ENCODE results near the gene GANC. TPM values are rescaled to one million over a fixed set of nuclear protein-coding genes. Genes with fewer than 3 reads are reported as not detected.

GANC gene
- total RNA-seq, 6 experiments from 2014 or later, result 23.7 to 30.8 (median 29.5) TPM

- H3K36me3 Mint-ChIP-seq (ENCODE audit: low read depth), result no peaks in the 10 kb centered on the region
These were observed 119.5 kb downstream of the GANC start for GRCh38 chr15:42392309-42393024.

GRCh38 chr15:42394106-42394505 is 121.1 kb downstream of the GANC start:
- Mint-ChIP-seq H3K9me3 (no peaks in the 10 kb centered on the region), H3K36me3 (ENCODE audit: low read depth) (no peaks in the 10 kb centered on the region), H3K27ac (no peak overlapping the region), H3K4me1 (ENCODE audit: low read depth) (no peaks in the 10 kb centered on the region), H3K4me3 (no peak overlapping the region), H3K27me3 (ENCODE audit: insufficient read depth) (peaks cover 1% of the 10 kb centered on the region)
- no peak for TF ChIP-seq CTCF (IDR thresholded peaks at IDR 0.05)
- no peak for DNase-seq

More at GRCh38 chr15:42392309-42393024, 119.5 kb downstream of the GANC start:
- Mint-ChIP-seq H3K27me3 (ENCODE audit: insufficient read depth) (peaks cover 1% of the 10 kb centered on the region), H3K4me1 (ENCODE audit: low read depth) (no peaks in the 10 kb centered on the region), H3K27ac (no peak overlapping the region), H3K9me3 (no peaks in the 10 kb centered on the region), H3K4me3 (no peak overlapping the region)
- no peak for TF ChIP-seq CTCF (IDR thresholded peaks at IDR 0.05)
- no peak for DNase-seq

DNA sequence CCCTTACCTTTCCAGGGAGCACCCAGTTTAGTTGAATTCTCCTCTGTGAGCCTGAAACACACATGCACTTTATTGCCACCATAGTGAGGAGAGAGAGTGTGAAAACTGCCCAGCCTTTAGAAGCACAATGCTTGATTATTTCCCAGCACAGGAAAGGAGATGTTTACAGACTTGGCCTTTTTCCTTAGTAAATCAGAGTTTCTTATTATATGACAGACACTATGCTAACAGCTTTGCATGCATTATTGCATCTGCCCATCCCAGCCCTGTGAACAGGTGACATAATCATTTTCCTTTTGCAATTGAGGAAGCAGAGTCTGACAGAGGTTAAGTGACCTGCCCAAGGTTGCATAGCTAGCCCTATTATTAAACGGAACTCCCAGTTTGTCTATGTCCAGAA is 122.8 kb downstream of the GANC start:
- no peak overlapping the region for H3K27ac Mint-ChIP-seq
- DNase-seq, result no peak
- peaks cover 1% of the 10 kb centered on the region for H3K27me3 Mint-ChIP-seq (ENCODE audit: insufficient read depth)
- TF ChIP-seq CTCF (IDR thresholded peaks at IDR 0.05), result no peak
- no peaks in the 10 kb centered on the region for H3K36me3 Mint-ChIP-seq (ENCODE audit: low read depth)
- no peak overlapping the region for H3K4me3 Mint-ChIP-seq
- H3K4me1 Mint-ChIP-seq (ENCODE audit: low read depth), result no peaks in the 10 kb centered on the region
- H3K9me3 Mint-ChIP-seq, result no peaks in the 10 kb centered on the region

- Mint-ChIP-seq H3K27me3 (ENCODE audit: insufficient read depth) (no peaks in the 10 kb centered on the region; the same call in 1 of the 2 replicates), H3K4me1 (ENCODE audit: low read depth) (peaks cover 11% of the 10 kb centered on the region), H3K36me3 (ENCODE audit: low read depth) (no peaks in the 10 kb centered on the region), H3K27ac (no peak overlapping the region), H3K4me3 (no peak overlapping the region), H3K9me3 (no peaks in the 10 kb centered on the region)
- no peak for TF ChIP-seq CTCF (IDR thresholded peaks at IDR 0.05)
- no peak for DNase-seq
These were observed 128.8 kb downstream of the GANC start for GRCh38 chr15:42401544-42402454.

DNA sequence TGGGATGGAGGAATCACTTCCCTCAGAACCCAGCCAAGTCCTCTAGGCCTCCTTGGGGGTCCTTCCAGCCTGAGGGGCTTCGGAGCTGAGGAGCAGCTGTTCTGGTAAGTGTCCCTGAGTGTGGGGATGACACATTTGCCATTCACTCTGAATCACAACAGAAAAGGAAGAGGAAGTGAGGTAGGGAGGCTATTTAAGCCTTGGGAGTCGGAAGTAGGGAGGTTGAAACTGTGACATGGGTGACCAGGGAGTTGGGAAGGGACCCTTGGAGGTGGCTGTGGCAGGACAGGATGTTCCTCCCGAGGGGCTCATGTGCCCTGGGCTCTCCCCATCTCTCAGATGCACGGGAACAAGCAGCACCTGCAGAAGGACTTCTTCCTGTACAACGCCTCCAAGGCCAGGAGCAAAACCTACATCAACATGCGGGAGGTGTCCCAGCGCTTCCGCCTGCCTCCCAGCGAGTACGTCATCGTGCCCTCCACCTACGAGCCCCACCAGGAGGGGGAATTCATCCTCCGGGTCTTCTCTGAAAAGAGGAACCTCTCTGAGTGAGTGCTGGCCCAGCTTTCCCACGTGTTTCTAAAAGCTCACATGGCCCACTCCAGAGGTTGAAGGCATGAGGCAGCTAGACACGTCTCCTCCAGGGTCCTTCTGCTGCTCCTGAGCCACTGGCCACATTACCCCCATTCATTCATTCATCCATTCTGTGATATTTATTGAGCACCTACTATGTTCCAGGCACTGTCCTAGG is 129.6 kb downstream of the GANC start:
- H3K27me3 Mint-ChIP-seq (ENCODE audit: insufficient read depth), result no peaks in the 10 kb centered on the region; the same call in 1 of the 2 replicates
- H3K36me3 Mint-ChIP-seq (ENCODE audit: low read depth), result no peaks in the 10 kb centered on the region
- DNase-seq, result no peak
- H3K9me3 Mint-ChIP-seq, result no peaks in the 10 kb centered on the region
- no peak overlapping the region for H3K27ac Mint-ChIP-seq
- H3K4me1 Mint-ChIP-seq (ENCODE audit: low read depth), result peaks cover 11% of the 10 kb centered on the region
- TF ChIP-seq CTCF (IDR thresholded peaks at IDR 0.05), result no peak
- no peak overlapping the region for H3K4me3 Mint-ChIP-seq
